Measurements from ENCODE around the gene MYO1D. TPM values are rescaled to one million over a fixed set of nuclear protein-coding genes. Genes with fewer than 3 reads are reported as not detected.
"Not testable (repeated sequence)": the region's sequence is repeated elsewhere in the genome, so short reads cannot be mapped to it uniquely, and the experiment has no call there.

Gene MYO1D
- polyA plus RNA-seq (ENCODE audit: insufficient read length in 4 of 4): 10 to 100 TPM; 25.5 to 33.1 (median 27.6) TPM

GRCh38 chr17:32876417-32877163 lies at the start of gene MYO1D:
TSS of gene MYO1D (minus strand) at chr17:32877124. CDS start at chr17:32876872, 252 bp downstream.
- peak in 2 of 4 donors; percentile 30 to 42 for DNase-seq (ENCODE audit: low read depth in 4 of 4, low spot score in 2 of 4)

- DNase-seq (ENCODE audit: low read depth in 4 of 4, low spot score in 2 of 4): no peak
Measured at GRCh38 chr17:32926183-32926582, 49.3 kb upstream of the MYO1D start.

GRCh38 chr17:32923905-32924304 lies 47.0 kb upstream of the MYO1D start:
- not testable (repeated sequence) for DNase-seq (ENCODE audit: low read depth in 4 of 4, low spot score in 2 of 4)

- no peak for DNase-seq (ENCODE audit: low read depth in 4 of 4, low spot score in 2 of 4)
Measured at GRCh38 chr17:32921017-32921416, 44.1 kb upstream of the MYO1D start.

- DNase-seq (ENCODE audit: low read depth in 4 of 4, low spot score in 2 of 4): no peak
Measured at GRCh38 chr17:32920293-32920692, 43.4 kb upstream of the MYO1D start.

DNA sequence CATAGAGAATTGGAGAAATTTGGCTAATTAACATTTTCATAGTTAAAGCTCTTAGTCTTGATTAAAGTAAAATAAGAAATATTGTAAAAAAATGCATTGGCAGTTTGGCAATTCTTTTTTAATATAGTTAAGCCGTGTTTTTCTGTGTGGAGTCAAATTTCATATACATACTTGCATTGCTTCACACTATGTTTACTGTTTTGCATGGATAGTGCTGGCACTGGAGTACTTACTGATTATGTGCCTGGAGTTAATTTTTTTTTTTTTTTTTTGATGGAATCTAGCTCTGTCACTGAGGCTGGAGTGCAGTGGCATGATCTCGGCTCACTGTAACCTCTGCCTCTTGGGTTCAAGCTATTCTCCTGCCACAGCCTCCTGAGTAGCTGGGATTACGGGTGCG lies 43.0 kb upstream of the MYO1D start:
- not testable (repeated sequence) for DNase-seq (ENCODE audit: low read depth in 4 of 4, low spot score in 2 of 4)

DNA sequence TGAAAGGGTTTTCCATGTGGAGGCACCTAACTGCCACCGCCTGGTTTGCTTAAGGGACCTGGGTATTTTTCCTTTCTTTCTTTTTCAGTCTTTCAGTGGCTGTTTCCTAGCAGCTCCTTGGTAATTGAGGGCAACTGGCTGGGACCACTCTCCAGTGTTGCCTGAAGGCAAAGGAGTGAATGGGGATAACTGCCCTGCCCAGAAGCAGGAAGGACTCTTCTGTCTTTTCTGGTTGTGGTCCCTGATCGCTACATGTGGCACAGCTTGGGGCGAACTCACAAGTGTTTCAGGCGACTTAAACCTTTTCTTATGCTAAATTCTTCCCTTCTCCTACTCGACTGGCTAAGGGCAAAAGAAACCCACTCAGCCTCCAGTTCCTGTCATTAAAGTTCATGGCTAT lies 40.9 kb upstream of the MYO1D start:
- DNase-seq (ENCODE audit: low read depth in 4 of 4, low spot score in 2 of 4): no peak

DNA sequence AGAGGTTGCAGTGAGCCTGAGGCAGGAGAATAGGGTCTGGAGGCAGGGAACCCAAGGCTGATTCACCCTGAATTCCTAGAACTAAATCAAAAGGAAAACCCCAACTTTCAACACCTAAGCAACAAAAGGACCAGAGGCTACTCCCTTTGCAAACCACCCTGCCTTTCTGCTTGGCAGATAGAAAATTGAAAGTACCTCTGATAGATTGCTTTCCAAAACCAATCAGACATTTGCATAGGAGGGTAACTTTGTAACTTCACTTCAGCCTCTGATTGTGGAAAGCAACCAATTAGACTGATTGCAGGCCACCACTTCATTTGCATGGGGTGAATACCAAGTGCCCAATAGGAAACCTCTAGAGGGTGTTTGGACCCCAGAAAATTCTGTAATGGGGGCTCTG lies 40.2 kb upstream of the MYO1D start:
- DNase-seq (ENCODE audit: low read depth in 4 of 4, low spot score in 2 of 4): no peak

- DNase-seq (ENCODE audit: low read depth in 4 of 4, low spot score in 2 of 4): no peak
Measured at GRCh38 chr17:32916134-32916533, 39.2 kb upstream of the MYO1D start.

GRCh38 chr17:32915245-32915644 lies 38.3 kb upstream of the MYO1D start:
- no peak for DNase-seq (ENCODE audit: low read depth in 4 of 4, low spot score in 2 of 4)

DNA sequence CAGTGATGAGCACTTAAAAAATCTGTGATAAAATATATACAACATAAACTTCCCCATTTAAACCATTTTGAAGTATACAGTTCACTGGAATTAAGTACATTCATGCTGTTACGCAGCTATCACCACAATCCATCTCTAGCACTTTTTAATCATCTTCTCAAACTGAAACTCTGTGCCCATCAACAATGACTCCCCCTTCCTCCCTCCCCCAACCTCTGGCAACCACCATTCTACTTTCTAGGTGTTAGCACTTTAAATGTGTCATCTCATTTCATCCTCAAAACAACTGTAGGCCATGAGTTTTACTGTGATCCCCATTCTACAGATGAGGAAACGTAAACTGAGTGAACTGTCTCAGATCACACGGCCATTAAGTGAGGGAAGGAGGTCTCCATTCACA lies 37.3 kb upstream of the MYO1D start:
- DNase-seq (ENCODE audit: low read depth in 4 of 4, low spot score in 2 of 4): no peak

DNA sequence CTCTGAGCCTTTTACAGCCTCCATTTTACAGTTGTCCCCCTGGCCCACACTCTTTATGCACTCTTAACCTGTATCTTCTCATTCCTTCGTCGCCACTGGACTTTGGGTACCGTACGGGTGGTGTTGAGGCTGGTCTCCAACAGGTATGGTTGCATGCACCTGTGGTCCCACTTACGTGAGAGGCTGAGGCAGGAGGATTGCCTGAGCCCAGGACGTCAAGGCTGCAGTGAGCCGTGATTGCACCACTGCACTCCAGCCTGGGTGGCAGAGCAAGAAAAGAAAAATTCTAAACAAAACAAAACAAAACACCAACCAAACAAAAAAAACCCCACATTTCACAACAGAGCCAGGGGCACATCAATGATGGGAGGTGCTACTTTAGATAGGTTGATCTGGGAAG lies 36.7 kb upstream of the MYO1D start:
- no peak for DNase-seq (ENCODE audit: low read depth in 4 of 4, low spot score in 2 of 4)

DNA sequence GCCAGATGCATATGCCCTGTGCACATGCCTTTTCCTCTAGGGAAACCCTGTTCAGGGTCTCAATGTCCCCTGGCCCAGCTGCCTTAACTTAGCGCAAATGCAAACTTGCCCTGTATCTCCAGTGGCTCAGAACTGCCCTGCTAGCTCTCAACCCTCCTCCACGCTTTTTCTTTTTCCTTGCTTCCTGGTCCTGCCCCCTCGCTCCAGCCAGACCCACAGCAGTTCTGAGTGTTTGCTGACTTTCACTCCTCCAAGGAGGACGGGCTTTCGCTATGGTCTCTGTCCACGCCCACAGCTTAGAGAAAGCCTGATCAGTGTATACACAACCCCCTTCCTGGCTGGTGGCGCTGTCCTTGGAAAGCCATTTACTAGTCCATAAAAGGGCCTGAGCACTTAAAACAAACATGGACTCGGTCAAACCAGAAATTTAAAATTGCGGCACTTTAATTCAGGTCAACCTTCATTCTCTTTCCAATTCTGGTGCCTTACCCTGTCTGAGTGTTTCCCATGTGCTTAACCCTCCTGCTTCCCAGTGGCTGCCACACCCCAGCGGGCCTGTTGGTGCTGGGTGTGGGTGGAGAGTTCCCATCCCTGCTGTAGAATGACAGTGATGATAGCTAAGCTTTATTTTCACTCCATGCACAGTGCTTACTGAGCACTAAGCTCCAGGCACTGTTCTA lies 35.4 kb upstream of the MYO1D start:
- DNase-seq (ENCODE audit: low read depth in 4 of 4, low spot score in 2 of 4): peak in 3 of 4 donors; percentile 34 to 48 (median 35)

DNA sequence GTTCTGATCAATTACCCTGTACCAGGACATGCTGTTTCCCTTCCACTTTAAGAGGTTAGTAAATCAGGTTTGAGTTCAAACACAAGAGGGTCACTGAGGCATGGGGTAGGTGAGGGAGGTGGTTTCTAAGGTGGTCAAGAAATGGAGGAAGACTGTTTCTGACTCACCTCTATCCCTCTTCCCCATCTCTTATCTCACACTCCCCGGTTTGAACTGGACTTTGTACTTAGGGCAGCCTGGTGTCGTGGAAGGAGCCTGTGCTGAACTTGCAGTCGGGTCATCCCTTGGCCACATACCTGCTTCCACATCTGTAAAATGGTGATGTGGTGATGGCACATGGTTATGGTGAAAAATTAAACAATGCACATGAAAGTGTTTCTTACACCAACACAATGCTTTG lies 33.8 kb upstream of the MYO1D start:
- no peak for DNase-seq (ENCODE audit: low read depth in 4 of 4, low spot score in 2 of 4)

DNA sequence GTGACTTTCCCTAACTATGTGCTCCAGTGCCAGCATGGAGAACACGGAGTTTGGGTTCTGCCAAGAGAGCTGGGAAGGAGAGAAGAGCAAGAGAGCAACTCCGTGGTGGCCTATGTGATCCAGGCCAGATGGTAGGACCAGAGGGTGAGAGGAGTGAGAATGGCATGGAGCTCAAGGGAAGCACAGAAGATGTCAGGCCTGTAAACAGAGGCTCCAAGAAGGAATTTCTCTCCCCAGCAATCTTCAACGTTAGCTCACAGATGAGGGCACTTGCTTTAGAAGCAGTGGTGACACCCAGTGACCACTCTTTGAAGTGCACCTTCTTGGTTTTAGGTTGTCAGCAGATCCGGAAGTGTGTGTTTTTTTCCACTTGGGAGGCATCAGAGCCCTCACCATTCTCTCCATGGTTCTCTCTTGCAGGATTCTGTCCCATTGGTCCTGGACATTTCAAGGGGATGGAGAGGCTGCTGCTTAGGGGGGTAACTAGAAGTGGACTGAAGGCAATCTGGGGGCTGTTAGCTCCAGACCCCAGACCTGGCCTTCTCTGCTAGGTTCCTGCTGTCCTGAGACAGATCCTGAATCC lies 33.0 kb upstream of the MYO1D start:
- DNase-seq (ENCODE audit: low read depth in 4 of 4, low spot score in 2 of 4): peak in 3 of 4 donors; percentile 47 to 83 (median 62)

GRCh38 chr17:32907583-32907982 lies 30.7 kb upstream of the MYO1D start:
- no peak for DNase-seq (ENCODE audit: low read depth in 4 of 4, low spot score in 2 of 4)

DNA sequence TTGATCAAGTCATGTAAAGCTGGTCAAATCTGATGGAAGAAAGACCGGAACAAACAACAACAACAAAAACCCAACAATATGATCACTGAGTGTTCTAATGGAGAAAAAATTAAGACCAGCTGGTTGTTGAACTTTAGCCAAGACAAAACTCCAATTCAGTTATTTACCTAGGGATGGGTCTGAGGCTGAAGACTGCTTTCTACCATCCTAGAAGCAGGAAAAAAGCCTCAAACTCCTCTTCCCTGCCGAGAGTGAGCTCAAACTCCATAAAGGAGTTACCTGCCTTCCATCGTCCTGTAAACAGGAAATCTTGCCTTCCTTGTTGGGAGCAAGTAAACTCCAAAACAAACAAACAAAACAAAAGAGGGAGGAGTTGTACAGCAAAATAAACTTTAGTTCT lies 28.0 kb upstream of the MYO1D start:
- no peak for DNase-seq (ENCODE audit: low read depth in 4 of 4, low spot score in 2 of 4)

DNA sequence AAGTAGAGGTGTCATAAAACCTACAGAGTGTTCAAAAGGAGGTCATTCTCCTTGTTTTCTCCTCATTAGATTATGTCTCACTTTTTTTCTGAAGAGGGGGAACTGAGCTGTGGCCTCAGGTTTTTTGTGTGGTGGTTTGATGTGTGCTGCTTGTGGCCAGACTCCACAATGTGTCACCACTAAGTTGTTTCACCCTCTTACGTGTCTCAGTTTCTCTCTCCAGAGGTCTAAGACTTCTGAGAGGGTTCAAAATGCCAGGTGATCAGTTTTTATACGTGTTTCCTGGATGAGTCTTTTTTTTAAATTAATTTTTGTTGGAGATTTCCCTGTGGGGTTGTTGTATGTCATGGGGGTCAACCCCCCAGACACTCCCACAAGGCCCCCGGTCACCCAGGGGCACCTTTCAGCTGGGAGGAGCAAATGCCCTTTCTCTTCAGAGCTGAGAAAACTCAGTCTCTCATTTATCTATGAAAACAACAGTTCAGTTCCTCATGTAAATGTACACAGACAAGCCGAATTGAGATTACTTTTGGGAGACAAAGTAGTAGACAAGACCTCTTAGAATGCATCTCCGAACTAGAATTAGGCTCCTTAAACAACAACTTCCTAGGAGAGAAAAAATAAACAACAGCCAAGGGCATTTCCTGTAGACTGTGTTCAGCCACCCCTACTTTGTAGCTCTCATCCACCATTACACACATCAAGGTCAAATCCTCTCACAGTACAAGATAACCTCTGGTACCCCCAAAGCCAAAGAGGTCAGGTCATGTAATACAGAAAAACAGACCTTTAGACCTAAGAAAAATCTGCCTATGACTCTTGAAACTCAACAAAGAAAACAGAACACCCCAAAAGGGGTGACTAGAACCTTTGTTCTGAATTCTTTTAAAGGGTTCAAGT lies 27.1 kb upstream of the MYO1D start:
- DNase-seq (ENCODE audit: low read depth in 4 of 4, low spot score in 2 of 4): no peak

DNA sequence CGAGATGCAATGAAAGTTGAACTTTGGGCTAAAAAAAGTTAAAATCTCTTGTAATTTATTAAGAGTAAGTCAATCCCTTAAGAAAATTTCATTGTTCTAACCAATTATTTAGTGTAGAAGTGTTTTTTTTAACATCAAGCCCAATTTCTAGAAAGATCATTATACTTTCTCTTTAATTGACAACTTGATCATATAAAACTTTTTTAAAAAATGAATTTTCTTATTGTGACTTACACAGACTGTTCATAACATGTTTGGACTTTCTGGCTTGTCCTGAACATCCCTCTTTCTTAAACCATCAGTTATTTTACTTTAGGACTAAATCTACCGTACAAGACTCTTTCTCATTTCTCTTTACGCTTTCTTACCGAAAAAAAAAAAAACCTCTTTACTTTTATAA lies 24.8 kb upstream of the MYO1D start:
- DNase-seq (ENCODE audit: low read depth in 4 of 4, low spot score in 2 of 4): no peak

DNA sequence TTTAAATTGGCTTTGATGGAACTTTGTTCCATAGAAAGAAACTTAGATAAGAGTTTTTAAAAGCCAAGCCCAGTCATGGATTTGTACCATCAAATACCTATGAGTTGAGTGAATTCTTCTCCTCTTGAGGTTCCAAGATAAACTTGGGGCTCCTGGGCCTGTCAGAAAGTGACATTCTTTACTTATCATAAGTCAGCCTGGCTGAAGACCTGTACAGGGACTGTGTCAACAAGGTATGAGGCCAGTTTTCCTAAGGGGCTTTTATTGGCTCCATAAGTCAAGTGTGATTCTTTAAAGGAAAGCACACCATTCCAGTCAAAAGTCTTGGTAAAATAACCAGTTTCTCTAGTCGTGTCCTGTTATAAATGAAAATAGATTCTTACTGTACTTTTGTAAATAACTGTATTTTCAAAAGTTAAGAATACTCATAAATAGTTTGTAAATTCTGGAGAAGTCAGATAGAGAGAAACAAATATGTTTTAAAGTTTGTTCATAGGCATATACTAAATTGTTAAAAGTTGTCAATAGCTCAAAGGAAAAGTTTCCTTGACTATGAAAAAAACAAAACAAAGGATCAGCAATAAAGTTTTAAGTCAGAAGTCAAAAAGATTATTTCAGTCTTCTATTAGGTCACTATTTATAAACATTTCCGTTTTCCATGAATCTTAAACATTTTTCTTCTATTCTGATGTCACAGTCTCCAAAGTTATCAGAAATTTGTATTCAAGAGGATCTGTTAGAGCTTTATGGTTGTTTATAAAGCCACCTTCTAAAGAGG lies 22.5 kb upstream of the MYO1D start:
- DNase-seq (ENCODE audit: low read depth in 4 of 4, low spot score in 2 of 4): no peak

Measured in left renal cortex interstitium (tissue), 4 donors.